IgD-negative memory B cell (primary cell): ENCODE measurements around the gene EAPP. TPM values are rescaled to one million over a fixed set of nuclear protein-coding genes. Genes with fewer than 3 reads are reported as not detected.
"Not testable (repeated sequence)": the region's sequence is repeated elsewhere in the genome, so short reads cannot be mapped to it uniquely, and the experiment has no call there.

Experiments used
- H3K27ac Mint-ChIP-seq, 3 donors: one replicate each; pipeline ENCODE4 v1.8.0; 2020 to 2022; ENCODE audit warnings: mild to moderate bottlenecking in 3 of 3, mixed read lengths in 3 of 3, moderate library complexity in 1 of 3
- H3K27me3 Mint-ChIP-seq: one replicate; pipeline ENCODE4 v1.8.0; 2021; ENCODE audit warnings: mixed read lengths
- H3K36me3 Mint-ChIP-seq: one replicate; pipeline ENCODE4 v1.8.0; 2020; ENCODE audit warnings: mild to moderate bottlenecking, mixed read lengths
- H3K4me1 Mint-ChIP-seq, 3 donors: one replicate each; pipeline ENCODE4 v1.8.0; 2020 to 2022; ENCODE audit warnings: mixed read lengths in 3 of 3, mild to moderate bottlenecking in 1 of 3
- H3K4me3 Mint-ChIP-seq, 4 donors: one replicate each; pipeline ENCODE4 v1.8.0; 2020 to 2022; ENCODE audit warnings: mild to moderate bottlenecking in 4 of 4, mixed read lengths in 4 of 4, moderate library complexity in 3 of 4
- H3K9me3 Mint-ChIP-seq, 3 donors: one replicate each; pipeline ENCODE4 v1.8.0; 2020 to 2021; ENCODE audit warnings: mixed read lengths in 3 of 3, mild to moderate bottlenecking in 1 of 3
- polyA plus RNA-seq: library from polyadenylated mRNA; unstranded; fragments of 300-500 nt; fragmentation: Illumina TruSeq; gene quantifications from one replicate; pipeline ENCODE4 v1.2.3, GENCODE V29; 2021

EAPP gene
- polyA plus RNA-seq, 1 donor from 2014 or later = 107 TPM

DNA sequence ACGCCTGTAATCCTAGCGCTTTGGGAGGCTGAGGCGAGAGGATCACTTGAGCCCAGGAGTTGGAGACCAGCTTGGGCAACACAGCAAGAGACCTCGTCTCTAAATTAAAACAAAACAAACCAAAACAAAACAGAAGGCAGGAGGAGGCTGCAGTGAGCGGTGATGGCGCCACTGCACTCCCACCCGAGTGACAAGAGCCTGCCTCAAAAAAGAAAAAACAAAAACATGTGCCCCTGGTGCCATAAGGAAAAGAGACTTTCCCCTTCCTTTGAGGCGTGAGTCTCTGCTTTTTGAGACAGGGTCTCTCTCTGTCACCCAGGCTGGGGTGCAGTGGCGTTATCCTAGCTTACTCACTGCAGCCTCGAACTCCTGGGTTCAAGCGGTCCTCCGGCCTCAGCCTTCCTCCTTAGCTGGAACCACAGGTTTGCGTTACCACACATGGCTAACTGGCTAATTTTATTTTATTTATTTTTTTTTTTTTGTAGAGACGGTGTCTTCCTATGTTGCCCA is 9.0 kb upstream of the EAPP start:
- H3K36me3 Mint-ChIP-seq = peaks cover 5% of the 10 kb centered on the region
- peak overlapping the region in 2 of 4 donors; percentile 30 to 78 for H3K4me3 Mint-ChIP-seq
- no peaks in the 10 kb centered on the region for H3K27me3 Mint-ChIP-seq
- H3K9me3 Mint-ChIP-seq = no peaks in the 10 kb centered on the region
- peaks cover 6 to 10% (median 6%) of the 10 kb centered on the region in 3 donors for H3K4me1 Mint-ChIP-seq
- peak overlapping the region in 1 of 3 donors; percentile 91 for H3K27ac Mint-ChIP-seq

DNA sequence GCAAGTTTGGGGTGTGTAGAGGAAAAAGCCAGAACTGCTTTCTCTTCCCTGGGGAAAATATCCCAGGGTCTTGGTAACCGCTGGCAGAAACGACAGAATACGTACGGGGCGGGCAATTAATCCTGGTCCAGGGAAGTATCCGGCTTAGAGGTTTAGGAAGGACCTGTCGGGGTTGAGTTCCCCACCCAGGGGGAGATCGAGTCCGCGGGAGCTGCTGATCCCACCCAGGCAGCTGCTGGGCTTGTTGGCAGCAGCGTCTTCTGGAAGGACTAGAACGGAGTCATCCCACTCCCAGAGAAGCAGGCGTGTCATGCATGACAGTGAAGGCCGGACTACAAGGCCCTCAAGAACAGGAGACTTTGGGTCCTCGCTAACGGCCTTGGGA is 7.6 kb upstream of the EAPP start:
- H3K4me3 Mint-ChIP-seq, H3K9me3 Mint-ChIP-seq, H3K27ac Mint-ChIP-seq, H3K36me3 Mint-ChIP-seq, H3K27me3 Mint-ChIP-seq: not testable (repeated sequence)
- H3K4me1 Mint-ChIP-seq = peaks cover 6 to 10% (median 6%) of the 10 kb centered on the region in 3 donors

DNA sequence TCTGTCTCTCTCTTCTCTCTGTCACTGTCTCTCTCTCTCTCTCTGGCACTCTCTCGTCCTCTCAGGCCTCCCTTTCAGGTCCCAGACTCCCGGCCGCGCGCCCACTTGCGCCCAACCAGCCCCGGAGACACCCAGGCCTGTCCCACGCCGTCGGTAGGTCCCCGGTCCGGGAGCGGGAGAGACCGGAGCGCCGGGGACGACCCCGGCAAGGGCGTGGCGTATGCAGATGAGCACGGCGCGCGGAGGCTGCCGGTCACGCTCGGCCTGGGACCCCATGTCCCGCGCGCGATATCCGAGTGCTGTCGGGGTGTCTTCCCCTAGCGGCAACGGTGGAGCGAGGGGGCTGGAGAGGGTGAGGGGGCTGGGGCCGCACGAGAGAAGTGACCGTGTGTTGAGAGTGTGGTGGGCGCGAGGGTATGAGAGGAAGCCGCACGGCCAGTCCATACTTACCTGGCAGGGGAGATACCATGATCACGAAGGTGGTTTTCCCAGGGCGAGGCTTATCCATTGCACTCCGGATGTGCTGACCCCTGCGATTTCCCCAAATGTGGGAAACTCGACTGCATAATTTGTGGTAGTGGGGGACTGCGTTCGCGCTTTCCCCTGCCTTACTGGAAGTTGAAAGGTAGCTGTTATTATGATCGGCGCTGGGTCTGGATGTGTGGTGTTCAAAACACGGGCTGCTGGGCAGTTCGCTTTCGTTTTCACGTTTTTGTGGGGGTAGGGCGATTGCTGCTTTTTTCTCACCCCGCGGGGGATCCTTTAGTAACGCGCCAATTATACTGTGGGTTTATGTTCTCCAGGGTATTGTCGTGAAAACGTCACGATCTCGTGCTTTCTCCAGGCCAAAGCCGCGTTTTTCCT is 7.0 kb upstream of the EAPP start:
- not testable (repeated sequence) for H3K9me3 Mint-ChIP-seq, H3K36me3 Mint-ChIP-seq, H3K4me3 Mint-ChIP-seq, H3K27ac Mint-ChIP-seq, H3K4me1 Mint-ChIP-seq, H3K27me3 Mint-ChIP-seq

DNA sequence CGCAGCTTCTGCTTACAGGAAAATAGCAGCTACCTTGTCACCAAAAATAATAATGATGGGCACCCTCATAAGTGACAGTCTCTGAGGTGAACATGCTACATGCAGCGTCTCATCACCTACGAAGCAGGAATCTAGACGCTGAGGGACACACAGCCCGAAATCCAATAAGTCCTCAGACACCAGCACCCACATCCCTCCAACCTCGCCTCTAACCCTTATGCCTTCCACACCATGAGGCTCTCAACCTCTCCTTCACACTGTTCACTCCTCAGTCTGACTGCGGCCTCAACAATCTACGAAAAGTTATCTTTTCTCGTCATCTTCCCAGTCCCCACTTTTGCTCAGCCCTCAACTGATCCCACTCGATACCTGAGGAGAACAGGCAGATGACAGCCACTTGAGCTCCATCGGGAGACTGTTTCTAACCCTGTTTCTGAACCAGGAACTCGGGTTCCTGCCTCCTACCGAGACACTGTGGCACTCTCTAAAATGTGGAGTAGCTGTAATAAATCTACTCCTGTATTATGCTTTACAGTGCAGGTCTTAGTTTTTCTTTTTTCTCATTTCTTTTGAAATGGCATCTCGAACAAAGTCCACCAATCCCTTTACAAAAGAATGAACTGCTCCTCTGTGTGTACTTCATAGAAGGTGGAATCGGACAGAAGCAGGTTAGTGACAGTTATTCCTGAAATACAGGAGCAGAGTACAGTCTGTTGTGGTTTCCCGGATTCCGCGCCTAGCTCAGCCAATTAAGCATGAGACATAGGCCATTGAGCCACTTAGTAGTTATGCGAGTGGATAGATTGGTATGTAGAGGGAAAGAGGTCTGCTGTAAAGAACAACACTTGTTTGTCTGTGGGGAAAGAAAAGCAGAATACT is 919 bp upstream of the EAPP start:
- not testable (repeated sequence) for H3K36me3 Mint-ChIP-seq, H3K27me3 Mint-ChIP-seq, H3K9me3 Mint-ChIP-seq
- H3K27ac Mint-ChIP-seq = peak overlapping the region; percentile 98 to 99 (median 99)
- peak overlapping the region; percentile 97 to 99 (median 98) for H3K4me3 Mint-ChIP-seq
- peaks cover 10 to 17% (median 13%) of the 10 kb centered on the region in 3 donors for H3K4me1 Mint-ChIP-seq

DNA sequence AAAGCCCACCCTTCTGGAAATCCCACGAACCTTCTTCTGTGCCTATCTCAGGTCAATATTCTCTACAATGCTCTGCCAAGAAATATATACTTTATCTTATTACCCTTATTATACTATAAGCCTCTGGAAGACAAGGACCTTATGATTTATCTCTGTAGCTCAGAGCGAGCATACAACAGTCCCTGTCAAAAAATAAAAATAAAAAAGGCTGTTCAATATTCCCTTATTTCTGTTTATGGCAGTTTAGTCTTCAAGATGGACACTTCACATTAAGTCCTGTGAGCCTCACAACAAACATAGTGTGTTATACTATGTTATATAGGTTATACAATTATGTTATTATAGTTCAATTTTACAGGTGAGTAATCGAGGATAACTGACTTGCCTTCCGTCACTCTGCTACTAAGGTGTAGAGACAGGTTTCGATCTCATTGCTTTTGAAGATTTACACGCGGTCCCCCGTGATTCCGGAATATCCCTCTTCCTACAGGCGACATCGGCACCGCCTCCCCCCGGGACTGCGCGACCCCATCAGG is 562 bp downstream of the EAPP start:
- peak overlapping the region; percentile 98 to 99 (median 99) for H3K27ac Mint-ChIP-seq
- peak overlapping the region; percentile 97 to 99 (median 98) for H3K4me3 Mint-ChIP-seq
- H3K4me1 Mint-ChIP-seq = peaks cover 10 to 17% (median 13%) of the 10 kb centered on the region in 3 donors
- no peaks in the 10 kb centered on the region for H3K27me3 Mint-ChIP-seq
- H3K9me3 Mint-ChIP-seq = no peaks in the 10 kb centered on the region
- no peaks in the 10 kb centered on the region for H3K36me3 Mint-ChIP-seq

DNA sequence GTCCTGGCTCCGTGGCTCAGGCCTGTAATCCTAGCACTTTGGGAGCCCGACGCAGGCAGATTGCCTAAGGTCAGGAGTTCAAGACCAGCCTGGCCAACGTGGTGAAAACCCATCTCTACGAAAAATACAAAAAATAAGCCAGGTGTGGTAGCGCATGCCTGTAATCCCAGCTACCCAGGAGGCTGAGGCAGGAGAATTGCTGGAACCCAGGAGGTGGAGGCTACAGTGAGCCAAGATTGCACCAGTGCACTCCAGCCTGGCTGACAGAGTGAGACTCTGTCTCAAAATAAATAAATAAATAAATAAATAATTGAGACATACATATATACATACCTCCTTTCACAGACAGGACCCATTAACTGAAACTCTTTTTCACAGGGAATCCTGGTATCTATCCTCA is 1.4 kb downstream of the EAPP start:
- Mint-ChIP-seq H3K4me1 (peaks cover 10 to 17% (median 13%) of the 10 kb centered on the region in 3 donors), H3K27ac (peak overlapping the region in 2 of 3 donors; percentile 98 to 99), H3K4me3 (peak overlapping the region; percentile 84 to 99 (median 98))
- H3K36me3 Mint-ChIP-seq, H3K27me3 Mint-ChIP-seq, H3K9me3 Mint-ChIP-seq: not testable (repeated sequence)

DNA sequence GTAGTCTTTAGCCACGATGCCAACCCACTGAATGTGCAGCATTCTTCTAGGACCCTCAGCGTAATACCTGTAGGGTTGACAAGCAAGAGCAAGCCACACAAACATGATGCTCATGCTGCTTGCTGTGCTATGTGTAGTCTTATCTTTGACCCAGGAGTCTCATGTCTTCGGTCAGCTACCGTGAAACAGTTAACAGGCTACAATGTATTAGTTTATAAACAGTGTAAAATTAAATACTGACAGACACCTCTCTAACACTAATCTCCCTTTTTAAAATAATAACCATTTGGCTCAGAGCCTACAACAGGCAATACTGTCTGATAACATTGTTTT is 1.9 kb downstream of the EAPP start:
- peak overlapping the region in 1 of 3 donors; percentile 98 for H3K27ac Mint-ChIP-seq
- H3K9me3 Mint-ChIP-seq = no peaks in the 10 kb centered on the region
- H3K4me3 Mint-ChIP-seq = peak overlapping the region in 1 of 4 donors; percentile 99
- peaks cover 10 to 17% (median 13%) of the 10 kb centered on the region in 3 donors for H3K4me1 Mint-ChIP-seq
- H3K36me3 Mint-ChIP-seq = peaks cover 3% of the 10 kb centered on the region
- no peaks in the 10 kb centered on the region for H3K27me3 Mint-ChIP-seq

DNA sequence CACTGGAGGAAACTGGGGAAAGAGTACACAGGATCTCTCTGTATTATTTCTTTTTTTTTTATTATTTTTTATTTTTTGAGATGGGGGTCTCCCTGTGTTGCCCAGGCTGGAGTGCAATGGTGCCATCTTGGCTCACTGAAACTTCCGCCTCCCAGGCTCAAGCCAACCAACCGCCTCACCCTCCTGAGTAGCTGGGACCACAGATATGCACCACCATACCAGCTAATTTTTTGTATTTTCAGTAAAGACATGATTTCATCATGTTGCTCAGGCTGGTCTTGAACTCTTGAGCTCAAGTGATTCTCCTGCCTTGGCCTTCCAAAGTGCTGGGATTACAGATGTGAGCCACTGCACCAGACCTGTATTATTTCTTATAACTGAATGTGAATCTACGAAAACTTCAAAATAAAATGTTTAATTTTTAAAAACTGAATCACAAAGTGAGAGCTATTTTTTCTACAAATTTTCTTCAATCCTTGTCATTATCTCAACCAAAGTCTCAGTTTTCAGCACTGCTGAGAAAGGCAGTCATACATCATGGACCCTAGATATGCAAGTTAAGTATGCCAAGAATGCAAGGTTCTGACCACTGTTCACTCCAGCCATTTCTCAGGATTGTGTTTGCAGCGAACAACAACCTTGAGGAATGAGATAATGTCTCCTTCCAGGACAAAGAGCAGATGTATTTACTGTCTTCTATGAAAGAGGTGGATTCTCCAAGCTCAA is 2.4 kb downstream of the EAPP start:
- H3K27me3 Mint-ChIP-seq = no peaks in the 10 kb centered on the region

DNA sequence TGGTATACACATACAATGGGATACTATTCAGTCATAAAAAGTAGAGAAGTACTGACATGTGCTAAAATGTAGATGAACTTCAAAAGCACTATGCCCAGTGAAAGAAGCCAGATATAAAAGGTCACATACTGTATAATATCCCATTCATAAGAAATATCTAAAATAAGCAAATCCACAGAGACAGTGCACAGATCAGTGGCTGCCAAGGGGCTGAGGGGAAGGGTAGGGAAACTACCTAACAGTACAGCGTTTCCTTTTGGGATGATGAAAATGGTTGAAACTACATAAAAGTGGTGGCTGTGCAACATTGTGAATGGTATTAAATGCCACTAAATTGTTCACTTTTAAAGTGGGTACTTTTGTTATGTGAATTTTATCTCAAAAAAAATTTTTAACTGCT is 11.9 kb downstream of the EAPP start:
- H3K4me1 Mint-ChIP-seq = no peaks in the 10 kb centered on the region
- peaks cover 4% of the 10 kb centered on the region for H3K36me3 Mint-ChIP-seq
- no peaks in the 10 kb centered on the region for H3K9me3 Mint-ChIP-seq
- no peak overlapping the region for H3K27ac Mint-ChIP-seq
- H3K4me3 Mint-ChIP-seq = no peak overlapping the region
- H3K27me3 Mint-ChIP-seq = no peaks in the 10 kb centered on the region

More for the DNA sequence above, 2.4 kb downstream of the EAPP start:
- Mint-ChIP-seq H3K4me1 (peaks cover 10 to 17% (median 13%) of the 10 kb centered on the region in 3 donors), H3K9me3 (no peaks in the 10 kb centered on the region), H3K27ac (no peak overlapping the region), H3K36me3 (peaks cover 3% of the 10 kb centered on the region), H3K4me3 (peak overlapping the region in 1 of 4 donors; percentile 99)

DNA sequence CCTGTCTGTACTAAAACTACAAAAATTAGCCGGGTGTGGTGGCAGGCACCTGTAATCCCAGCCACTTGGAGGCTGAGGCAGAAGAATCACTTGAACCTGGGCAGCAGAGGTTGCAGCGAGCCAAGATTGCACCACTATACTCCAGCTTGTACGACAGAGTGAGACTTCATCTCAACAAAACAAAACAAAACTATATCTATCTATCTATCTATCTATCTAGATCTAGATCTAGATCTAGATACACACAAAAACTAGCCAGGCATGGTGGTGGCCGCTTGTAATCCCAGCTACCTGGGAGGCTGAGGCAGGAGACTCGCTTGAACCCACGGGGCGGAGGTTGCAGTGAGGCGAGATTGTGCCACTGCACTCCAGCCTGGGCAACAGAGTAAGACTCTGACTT is 15.3 kb downstream of the EAPP start:
- not testable (repeated sequence) for H3K27me3 Mint-ChIP-seq, H3K9me3 Mint-ChIP-seq, H3K27ac Mint-ChIP-seq, H3K4me3 Mint-ChIP-seq, H3K4me1 Mint-ChIP-seq
- H3K36me3 Mint-ChIP-seq = peaks cover 12% of the 10 kb centered on the region

DNA sequence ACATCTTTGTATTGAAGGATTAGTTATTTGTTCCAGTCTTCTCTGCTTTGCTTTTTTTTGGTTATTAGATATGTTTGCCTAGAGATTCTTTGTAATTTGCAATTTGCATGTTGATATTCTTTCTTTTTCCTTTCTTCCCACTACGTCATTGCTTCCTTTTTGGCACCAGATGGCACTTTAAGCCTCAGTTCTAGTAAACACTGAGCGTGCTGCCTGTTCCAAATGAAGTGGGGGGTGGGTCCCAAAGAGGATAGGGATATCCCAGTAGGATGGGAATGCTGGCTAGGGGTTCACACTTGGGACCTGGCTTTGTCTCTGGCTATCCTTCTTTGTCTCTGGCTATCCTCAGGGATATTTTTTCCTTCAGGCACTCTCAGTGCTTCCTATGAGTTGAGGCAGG is 17.0 kb downstream of the EAPP start:
- Mint-ChIP-seq H3K27ac (no peak overlapping the region), H3K4me1 (peaks cover 0 to 1% (median 0%) of the 10 kb centered on the region in 3 donors), H3K9me3 (no peaks in the 10 kb centered on the region), H3K36me3 (peaks cover 18% of the 10 kb centered on the region), H3K4me3 (peak overlapping the region in 1 of 4 donors; percentile 3), H3K27me3 (no peaks in the 10 kb centered on the region)

DNA sequence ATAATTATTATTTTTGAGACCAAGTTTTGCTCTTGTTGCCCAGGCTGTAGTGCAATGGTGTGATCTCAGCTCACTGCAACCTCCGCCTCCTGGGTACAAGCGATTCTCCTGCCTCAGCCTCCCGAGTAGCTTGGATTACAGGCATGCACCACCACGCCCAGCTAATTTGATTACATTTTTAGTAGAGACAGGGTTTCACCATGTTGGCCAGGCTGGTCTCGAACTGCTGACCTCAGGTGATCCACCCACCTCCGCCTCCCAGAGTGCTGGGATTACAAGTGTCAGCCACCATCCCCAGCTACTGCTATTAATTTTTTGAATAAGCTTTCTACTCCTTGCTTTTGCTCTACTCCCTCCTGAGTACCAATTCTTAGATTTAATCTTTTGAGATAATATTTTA is 18.4 kb downstream of the EAPP start:
- not testable (repeated sequence) for H3K27me3 Mint-ChIP-seq, H3K4me3 Mint-ChIP-seq, H3K4me1 Mint-ChIP-seq, H3K27ac Mint-ChIP-seq, H3K9me3 Mint-ChIP-seq
- peaks cover 26% of the 10 kb centered on the region for H3K36me3 Mint-ChIP-seq

DNA sequence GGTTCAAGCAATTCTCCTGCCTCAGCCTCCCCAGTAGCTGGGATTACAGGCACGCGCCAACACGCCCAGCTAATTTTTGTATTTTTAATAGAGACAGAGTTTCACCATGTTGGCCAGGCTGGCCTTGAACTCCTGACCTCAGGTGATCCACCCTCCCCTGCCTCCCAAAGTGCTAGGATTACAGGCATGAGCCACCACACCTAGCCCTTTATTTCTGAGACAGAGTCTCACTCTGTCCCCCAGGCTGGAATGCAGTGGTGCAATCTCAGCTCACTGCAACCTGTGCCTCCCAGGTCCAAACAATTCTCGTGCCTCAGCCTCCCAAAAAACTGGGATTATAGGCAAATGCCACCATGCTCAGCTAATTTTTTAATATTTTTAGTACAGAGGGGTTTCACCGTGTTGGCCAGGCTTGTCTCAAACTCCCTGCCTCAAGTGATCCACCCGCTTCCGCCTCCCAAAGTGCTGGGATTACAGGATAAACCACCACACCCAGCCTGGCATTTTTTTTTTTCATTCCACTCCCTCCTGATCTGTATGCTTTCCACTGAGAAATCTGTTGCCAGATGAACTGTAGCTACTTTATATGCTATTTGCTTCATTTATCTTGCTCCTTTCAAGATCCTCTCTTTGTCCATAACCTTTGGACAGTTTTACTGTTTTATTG is 19.1 kb downstream of the EAPP start:
- not testable (repeated sequence) for H3K9me3 Mint-ChIP-seq, H3K27ac Mint-ChIP-seq, H3K4me1 Mint-ChIP-seq, H3K27me3 Mint-ChIP-seq, H3K4me3 Mint-ChIP-seq
- peaks cover 26% of the 10 kb centered on the region for H3K36me3 Mint-ChIP-seq

DNA sequence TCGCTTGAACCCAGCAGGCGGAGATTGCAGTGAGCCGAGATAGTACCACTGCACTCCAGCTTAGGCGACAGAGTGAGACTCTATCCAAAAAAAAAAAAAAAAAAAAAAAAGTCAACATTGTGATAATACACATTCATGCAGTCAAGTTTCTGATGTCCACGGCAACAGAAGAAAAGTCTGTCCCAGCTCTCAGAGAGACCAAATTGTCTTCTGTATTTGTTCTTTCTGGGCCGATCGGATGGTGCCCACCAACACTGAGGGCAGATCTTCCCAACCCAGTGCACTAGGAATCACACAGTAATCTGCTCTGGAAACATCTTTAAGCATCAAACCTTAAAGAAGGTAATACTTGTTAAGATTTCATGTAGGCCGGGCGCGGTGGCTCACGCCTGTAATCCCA is 31.6 kb downstream of the EAPP start:
- Mint-ChIP-seq H3K27me3 (no peaks in the 10 kb centered on the region), H3K4me3 (no peak overlapping the region), H3K27ac (no peak overlapping the region), H3K4me1 (no peaks in the 10 kb centered on the region), H3K9me3 (no peaks in the 10 kb centered on the region), H3K36me3 (peaks cover 6% of the 10 kb centered on the region)
